ENCODE data around the gene SHFL. TPM values are rescaled to one million over a fixed set of nuclear protein-coding genes. Genes with fewer than 3 reads are reported as not detected.

SHFL gene
- total RNA-seq, 1 experiment from 2014 or later, result 21.1 TPM

- Histone ChIP-seq H3K4me2 (ENCODE audit: insufficient read depth, insufficient read length, low read length) (no peak overlapping the region), H4K20me1 (ENCODE audit: control insufficient read depth, insufficient read depth, insufficient read length) (no peaks in the 10 kb centered on the region), H3K14ac (ENCODE audit: insufficient read depth, low read length) (no peak overlapping the region; the same call in 1 of the 2 replicates), H3K9ac (ENCODE audit: extremely low read depth, insufficient read length, low read length) (no peak overlapping the region), H3K9me3 (ENCODE audit: control insufficient read depth, low read depth, low read length) (no peaks in the 10 kb centered on the region), H2AK5ac (ENCODE audit: insufficient read length, low read length) (no peak overlapping the region), H3T11ph (ENCODE audit: low read length) (no peak overlapping the region), H4K91ac (ENCODE audit: insufficient read length, low read depth, low read length) (no peak overlapping the region), H2BK5ac (ENCODE audit: insufficient read length, low read length) (no peak overlapping the region), H3K79me2 (ENCODE audit: insufficient read depth, low read length) (0 out of 2 replicates have a peak, but pooled peaks cover 2% of the 10 kb centered on the region), H3K79me1 (ENCODE audit: insufficient read depth, low read depth, low read length, poor library complexity, severe bottlenecking) (no peaks in the 10 kb centered on the region), H3K18ac (ENCODE audit: insufficient read length, low read depth, low read length) (no peak overlapping the region), H2BK20ac (ENCODE audit: low read depth, low read length, poor library complexity, severe bottlenecking) (no peak overlapping the region), H3K23me2 (ENCODE audit: insufficient read length, low read depth, low read length, poor library complexity, severe bottlenecking) (no peaks in the 10 kb centered on the region), H2BK120ac (ENCODE audit: low read depth, low read length, poor library complexity, severe bottlenecking) (no peak overlapping the region), H3K23ac (ENCODE audit: insufficient read length, low read depth, low read length) (no peak overlapping the region), H2AFZ (ENCODE audit: low read length) (no peak overlapping the region), H3K27ac (ENCODE audit: insufficient read length, low read depth, low read length) (no peak overlapping the region), H3K4me1 (ENCODE audit: insufficient read depth, low read length) (no peaks in the 10 kb centered on the region), H2BK15ac (ENCODE audit: low read depth, low read length) (no peak overlapping the region), H2BK12ac (ENCODE audit: insufficient read length, low read depth, low read length) (no peak overlapping the region), H3K27me3 (ENCODE audit: insufficient read depth, low read length) (no peaks in the 10 kb centered on the region), H3K56ac (ENCODE audit: insufficient read length, low read depth, low read length) (no peak overlapping the region), H4K5ac (ENCODE audit: insufficient read length, low read depth, low read length) (no peak overlapping the region), H4K8ac (replicated peaks; ENCODE audit: insufficient read length, low read depth, low read length) (no peak overlapping the region), H3K4ac (ENCODE audit: low read depth, low read length) (no peak overlapping the region)
- no CpG with 5 or more reads among the region's 27 CpGs for WGBS (ENCODE audit: extremely low coverage, insufficient read length, low lambda C conversion rate)
- Mint-ChIP-seq H3K4me3 (no peak overlapping the region), H3K27me3 (ENCODE audit: low read depth) (no peaks in the 10 kb centered on the region; the same call in 1 of the 2 replicates), H3K27ac (no peak overlapping the region), H3K4me1 (no peaks in the 10 kb centered on the region), H3K9me3 (no peaks in the 10 kb centered on the region), H3K36me3 (ENCODE audit: insufficient read depth in 1 of 3, low read depth in 3 of 3) (peaks cover 35 to 97% (median 71%) of the 10 kb centered on the region in 3 experiments; a peak in 6 of 7 replicates)
- DNase-seq, result no peak
- no peak for TF ChIP-seq CTCF (conservative IDR thresholded peaks at IDR 0.05)
These were observed 53.0 kb downstream of the SHFL start for GRCh38 chr19:10138879-10139795.

Data from H9 (cell line).